ENCODE results near the gene EPB41L5. TPM values are rescaled to one million over a fixed set of nuclear protein-coding genes. Genes with fewer than 3 reads are reported as not detected.

The EPB41L5 gene
- total and polyA plus RNA-seq, 9 of the 15 experiments (the other 6 are each of a cell fraction or from before 2014, with no cell fraction given), result 2.3 to 14.1 (median 8.2) TPM

- TF ChIP-seq REST (IDR thresholded peaks at IDR 0.05; ENCODE audit: borderline replicate concordance), result peak; percentile 24; the same call in 1 of the 2 replicates
- no peak for TF ChIP-seq REST (CRISPR knock-in tag; IDR thresholded peaks at IDR 0.05; ENCODE audit: low read depth)
- TF ChIP-seq SPI1 (IDR thresholded peaks at IDR 0.05; ENCODE audit: borderline replicate concordance, low read depth, low read length), result peak; percentile 87
- TF ChIP-seq ZNF551 (CRISPR knock-in tag; IDR thresholded peaks at IDR 0.05), result no peak
- TF ChIP-seq KDM4B (IDR thresholded peaks at IDR 0.05; ENCODE audit: borderline replicate concordance in 2 of 2, low read depth in 1 of 2), result no peak
- no peak for TF ChIP-seq ETV1 (tag; conservative IDR thresholded peaks at IDR 0.05; ENCODE audit: low read depth)
- no peak for TF ChIP-seq SMARCA5 (IDR thresholded peaks at IDR 0.05)
- TF ChIP-seq MYBL2 (IDR thresholded peaks at IDR 0.05; ENCODE audit: low read depth), result no peak
- TF ChIP-seq MYBL2 (CRISPR knock-in tag; IDR thresholded peaks at IDR 0.05; ENCODE audit: borderline replicate concordance), result no peak
- no peak for TF ChIP-seq HNRNPLL (IDR thresholded peaks at IDR 0.05; ENCODE audit: low read depth, low read length, poor library complexity, severe bottlenecking)
- TF ChIP-seq GATAD2A (IDR thresholded peaks at IDR 0.05), result no peak
- TF ChIP-seq CREM (IDR thresholded peaks at IDR 0.05; ENCODE audit: low read depth), result no peak
- TF ChIP-seq RBM25 (IDR thresholded peaks at IDR 0.05; ENCODE audit: low read depth, low read length, severe bottlenecking), result no peak
- no peak for TF ChIP-seq ZNF830 (CRISPR knock-in tag; IDR thresholded peaks at IDR 0.05)
- TF ChIP-seq, protein P1, sequence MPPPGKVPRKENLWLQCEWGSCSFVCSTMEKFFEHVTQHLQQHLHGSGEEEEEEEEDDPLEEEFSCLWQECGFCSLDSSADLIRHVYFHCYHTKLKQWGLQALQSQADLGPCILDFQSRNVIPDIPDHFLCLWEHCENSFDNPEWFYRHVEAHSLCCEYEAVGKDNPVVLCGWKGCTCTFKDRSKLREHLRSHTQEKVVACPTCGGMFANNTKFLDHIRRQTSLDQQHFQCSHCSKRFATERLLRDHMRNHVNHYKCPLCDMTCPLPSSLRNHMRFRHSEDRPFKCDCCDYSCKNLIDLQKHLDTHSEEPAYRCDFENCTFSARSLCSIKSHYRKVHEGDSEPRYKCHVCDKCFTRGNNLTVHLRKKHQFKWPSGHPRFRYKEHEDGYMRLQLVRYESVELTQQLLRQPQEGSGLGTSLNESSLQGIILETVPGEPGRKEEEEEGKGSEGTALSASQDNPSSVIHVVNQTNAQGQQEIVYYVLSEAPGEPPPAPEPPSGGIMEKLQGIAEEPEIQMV (tag; conservative IDR thresholded peaks at IDR 0.05; ENCODE audit: low read depth), result no peak
- no peak for TF ChIP-seq ZC3H8 (IDR thresholded peaks at IDR 0.05)
Observed at GRCh38 chr2:120177001-120177621, 164.2 kb downstream of the EPB41L5 start (continued).
